ENCODE measurements around the gene PGM2L1. TPM values are rescaled to one million over a fixed set of nuclear protein-coding genes. Genes with fewer than 3 reads are reported as not detected.
"Not testable (repeated sequence)": the region's sequence is repeated elsewhere in the genome, so short reads cannot be mapped to it uniquely, and the experiment has no call there.

The PGM2L1 gene
- total RNA-seq, 3 donors from 2014 or later (not counting 1 experiment from before 2014, with no cell fraction given) = 4.4 to 8.0 (median 6.6) TPM

DNA sequence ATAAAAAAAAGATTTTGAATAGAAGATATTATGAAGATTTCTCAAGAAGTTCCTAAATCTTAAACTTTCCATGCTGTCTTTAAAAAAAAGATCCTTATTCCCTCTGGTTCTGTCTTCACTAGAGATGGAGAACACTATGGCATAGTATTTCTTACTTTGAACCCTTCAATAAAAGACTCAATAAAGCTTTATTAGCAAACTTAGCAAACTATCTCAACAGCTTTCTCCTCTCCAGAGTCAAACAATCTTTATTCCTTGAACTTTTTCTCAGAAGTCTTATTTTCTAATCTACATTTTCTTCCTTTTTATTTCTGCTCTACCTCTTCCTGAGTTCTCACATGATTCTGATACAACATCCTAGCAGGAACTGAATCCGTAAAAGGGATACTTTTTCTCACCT lies 65.0 kb downstream of the PGM2L1 start:
- TF ChIP-seq, protein P1, sequence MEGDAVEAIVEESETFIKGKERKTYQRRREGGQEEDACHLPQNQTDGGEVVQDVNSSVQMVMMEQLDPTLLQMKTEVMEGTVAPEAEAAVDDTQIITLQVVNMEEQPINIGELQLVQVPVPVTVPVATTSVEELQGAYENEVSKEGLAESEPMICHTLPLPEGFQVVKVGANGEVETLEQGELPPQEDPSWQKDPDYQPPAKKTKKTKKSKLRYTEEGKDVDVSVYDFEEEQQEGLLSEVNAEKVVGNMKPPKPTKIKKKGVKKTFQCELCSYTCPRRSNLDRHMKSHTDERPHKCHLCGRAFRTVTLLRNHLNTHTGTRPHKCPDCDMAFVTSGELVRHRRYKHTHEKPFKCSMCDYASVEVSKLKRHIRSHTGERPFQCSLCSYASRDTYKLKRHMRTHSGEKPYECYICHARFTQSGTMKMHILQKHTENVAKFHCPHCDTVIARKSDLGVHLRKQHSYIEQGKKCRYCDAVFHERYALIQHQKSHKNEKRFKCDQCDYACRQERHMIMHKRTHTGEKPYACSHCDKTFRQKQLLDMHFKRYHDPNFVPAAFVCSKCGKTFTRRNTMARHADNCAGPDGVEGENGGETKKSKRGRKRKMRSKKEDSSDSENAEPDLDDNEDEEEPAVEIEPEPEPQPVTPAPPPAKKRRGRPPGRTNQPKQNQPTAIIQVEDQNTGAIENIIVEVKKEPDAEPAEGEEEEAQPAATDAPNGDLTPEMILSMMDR (IDR thresholded peaks at IDR 0.05) = no peak
- no peak overlapping the region for H3K27ac ChIP-seq (ENCODE audit: low read length)
- H3K4me1 ChIP-seq (ENCODE audit: control insufficient read depth, insufficient read depth, low read length) = no peaks in the 10 kb centered on the region
- intact Hi-C loops (cut with micrococcal nuclease) = no loop called here
- no CpG with 5 or more reads among the region's 1 CpG for WGBS (ENCODE audit: insufficient coverage)
- H3K27me3 Mint-ChIP-seq (ENCODE audit: low read depth in 2 of 2) = no peaks in the 10 kb centered on the region
- H3K4me3 Mint-ChIP-seq = no peak overlapping the region
- no peaks in the 10 kb centered on the region for H3K27me3 ChIP-seq (ENCODE audit: control insufficient read depth, insufficient read depth, low read length)
- DNase-seq (no peak), ATAC-seq (no peak)
- H3K27ac Mint-ChIP-seq = no peak overlapping the region
- no peaks in the 10 kb centered on the region for H3K9me3 Mint-ChIP-seq
- H3K4me3 ChIP-seq (ENCODE audit: low read length) = no peak overlapping the region
- H3K4me1 Mint-ChIP-seq = no peaks in the 10 kb centered on the region
- H3K36me3 ChIP-seq (ENCODE audit: control insufficient read depth, insufficient read depth, low read length) = peaks cover 6% of the 10 kb centered on the region
- no peaks in the 10 kb centered on the region for H3K9me3 ChIP-seq (ENCODE audit: control insufficient read depth, insufficient read depth, low read length)
- H3K36me3 Mint-ChIP-seq = no peaks in the 10 kb centered on the region

DNA sequence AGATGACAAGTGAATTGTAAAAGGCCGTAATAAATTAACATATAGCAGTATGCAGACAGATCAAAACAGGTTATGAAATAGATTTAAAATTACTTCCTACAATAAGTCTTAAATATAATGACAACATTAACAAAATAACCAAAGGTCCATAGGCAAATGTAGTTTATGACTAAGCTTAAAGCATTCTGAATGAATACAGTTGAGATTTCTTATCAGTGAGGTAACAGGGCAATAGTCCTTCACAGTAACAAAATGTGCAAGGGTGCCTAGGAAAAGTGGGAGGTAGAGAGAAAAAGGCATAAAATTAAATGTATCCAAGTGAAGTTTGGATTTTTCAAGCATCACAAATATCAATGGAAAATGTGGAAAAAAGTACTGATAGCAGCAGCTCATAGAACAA lies 65.9 kb downstream of the PGM2L1 start:
- ATAC-seq (no peak), DNase-seq (no peak)
- H3K36me3 Mint-ChIP-seq = no peaks in the 10 kb centered on the region
- peaks cover 4% of the 10 kb centered on the region for H3K36me3 ChIP-seq (ENCODE audit: control insufficient read depth, insufficient read depth, low read length)
- H3K27ac ChIP-seq (ENCODE audit: low read length) = no peak overlapping the region
- no peaks in the 10 kb centered on the region for H3K9me3 ChIP-seq (ENCODE audit: control insufficient read depth, insufficient read depth, low read length)
- H3K27me3 ChIP-seq (ENCODE audit: control insufficient read depth, insufficient read depth, low read length) = no peaks in the 10 kb centered on the region
- H3K4me3 Mint-ChIP-seq = no peak overlapping the region
- WGBS (ENCODE audit: insufficient coverage) = no CpG with 5 or more reads among the region's 1 CpG
- no peaks in the 10 kb centered on the region for H3K4me1 Mint-ChIP-seq
- no peaks in the 10 kb centered on the region for H3K9me3 Mint-ChIP-seq
- H3K4me3 ChIP-seq (ENCODE audit: low read length) = no peak overlapping the region
- H3K27ac Mint-ChIP-seq = no peak overlapping the region
- H3K27me3 Mint-ChIP-seq (ENCODE audit: low read depth in 2 of 2) = no peaks in the 10 kb centered on the region
- no peaks in the 10 kb centered on the region for H3K4me1 ChIP-seq (ENCODE audit: control insufficient read depth, insufficient read depth, low read length)
- TF ChIP-seq, protein P1 (IDR thresholded peaks at IDR 0.05) = no peak
- intact Hi-C loops (cut with micrococcal nuclease) = no loop called here

DNA sequence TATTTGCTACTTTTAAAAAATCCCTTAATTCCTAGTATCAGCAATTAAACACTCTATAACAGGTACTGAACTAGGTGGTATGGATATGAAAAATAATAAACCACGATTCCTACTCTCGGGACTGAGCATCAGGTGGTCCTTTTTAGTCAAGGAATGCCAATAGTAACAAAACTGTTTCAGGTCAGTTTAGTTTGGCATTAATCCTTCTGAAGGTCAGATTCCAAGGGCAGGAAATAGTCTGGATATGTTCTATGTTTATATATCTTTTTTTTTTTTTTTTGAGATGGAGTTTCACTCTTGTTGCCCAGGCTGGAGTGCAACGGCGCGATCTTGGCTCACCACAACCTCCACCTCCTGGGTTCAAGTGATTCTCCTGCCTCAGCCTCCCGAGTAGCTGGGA lies 67.2 kb downstream of the PGM2L1 start:
- H3K27me3 ChIP-seq (ENCODE audit: control insufficient read depth, insufficient read depth, low read length); H3K4me3 Mint-ChIP-seq; intact Hi-C loops (cut with micrococcal nuclease); H3K27me3 Mint-ChIP-seq (ENCODE audit: low read depth in 2 of 2); ATAC-seq; H3K4me1 Mint-ChIP-seq; H3K9me3 ChIP-seq (ENCODE audit: control insufficient read depth, insufficient read depth, low read length); H3K27ac ChIP-seq (ENCODE audit: low read length); H3K36me3 ChIP-seq (ENCODE audit: control insufficient read depth, insufficient read depth, low read length); H3K9me3 Mint-ChIP-seq; H3K27ac Mint-ChIP-seq; H3K4me3 ChIP-seq (ENCODE audit: low read length); H3K36me3 Mint-ChIP-seq; DNase-seq; H3K4me1 ChIP-seq (ENCODE audit: control insufficient read depth, insufficient read depth, low read length): not testable (repeated sequence)
- 97% methylated on average over 3 of the region's 6 CpGs for WGBS (ENCODE audit: insufficient coverage)

DNA sequence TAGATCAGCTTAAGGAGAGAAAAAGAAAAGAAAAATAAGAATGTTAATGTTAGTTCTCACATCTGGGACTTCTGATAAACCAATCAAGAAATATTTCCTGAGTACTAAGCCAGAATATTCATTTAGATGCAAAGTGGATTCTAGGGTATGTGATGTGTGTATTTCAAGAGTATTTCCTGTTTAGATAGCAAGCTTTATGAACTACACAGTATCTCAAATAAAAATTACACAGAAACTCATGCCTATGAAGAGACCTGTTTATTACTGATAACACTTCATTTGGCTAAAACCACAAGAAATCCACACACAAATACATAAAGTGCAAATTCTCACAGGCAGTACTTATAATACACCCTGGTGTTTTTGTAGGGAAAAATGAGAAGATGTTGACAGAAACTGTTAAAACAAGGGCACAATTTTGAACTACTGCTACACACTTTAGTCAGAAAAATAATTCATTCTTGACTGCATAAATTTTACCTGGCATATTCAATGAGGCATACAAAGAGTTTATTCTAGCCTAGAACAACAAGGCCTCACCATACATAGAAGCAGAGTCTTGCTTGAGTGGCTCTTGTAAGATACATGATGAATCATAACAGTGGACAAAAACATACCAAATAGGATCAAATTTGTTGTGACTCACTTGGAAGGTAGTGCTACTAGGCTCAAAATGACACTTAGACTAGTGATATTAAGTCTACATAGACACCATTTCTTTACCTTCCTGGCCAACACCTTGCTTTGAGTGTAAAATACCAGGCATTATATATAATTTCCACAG lies 68.0 kb downstream of the PGM2L1 start:
- no peak overlapping the region for H3K27ac Mint-ChIP-seq
- no peaks in the 10 kb centered on the region for H3K27me3 ChIP-seq (ENCODE audit: control insufficient read depth, insufficient read depth, low read length)
- H3K27me3 Mint-ChIP-seq (ENCODE audit: low read depth in 2 of 2) = peaks cover 0 to 11% of the 10 kb centered on the region in 2 donors
- DNase-seq = no peak
- ATAC-seq = no peak
- H3K4me1 Mint-ChIP-seq = no peaks in the 10 kb centered on the region
- H3K36me3 ChIP-seq (ENCODE audit: control insufficient read depth, insufficient read depth, low read length) = no peaks in the 10 kb centered on the region
- intact Hi-C loops (cut with micrococcal nuclease) = no loop called here
- H3K36me3 Mint-ChIP-seq = no peaks in the 10 kb centered on the region
- H3K9me3 Mint-ChIP-seq = no peaks in the 10 kb centered on the region
- H3K9me3 ChIP-seq (ENCODE audit: control insufficient read depth, insufficient read depth, low read length) = no peaks in the 10 kb centered on the region
- no peak overlapping the region for H3K4me3 Mint-ChIP-seq
- H3K27ac ChIP-seq (ENCODE audit: low read length) = no peak overlapping the region
- TF ChIP-seq, protein P1 (IDR thresholded peaks at IDR 0.05) = no peak
- no peak overlapping the region for H3K4me3 ChIP-seq (ENCODE audit: low read length)
- no peaks in the 10 kb centered on the region for H3K4me1 ChIP-seq (ENCODE audit: control insufficient read depth, insufficient read depth, low read length)

Data from natural killer cell (primary cell).